Measurements from ENCODE around the gene TRPV4. TPM values are rescaled to one million over a fixed set of nuclear protein-coding genes. Genes with fewer than 3 reads are reported as not detected.

Gene TRPV4
- polyA plus RNA-seq, 1 experiment = 5.2 TPM

GRCh38 chr12:109830267-109830666 lies 2.9 kb downstream of the TRPV4 start:
- no peak for TF ChIP-seq CTCF (IDR thresholded peaks at IDR 0.05; ENCODE audit: low read depth, low read length)
- Histone ChIP-seq H3K9me3 (ENCODE audit: control insufficient read depth, insufficient read depth, low read length) (no peaks in the 10 kb centered on the region), H3K4me3 (ENCODE audit: low read depth, low read length) (no peak overlapping the region), H3K27ac (ENCODE audit: low read depth, low read length) (no peak overlapping the region), H3K27me3 (ENCODE audit: control insufficient read depth, insufficient read depth, low read length) (no peaks in the 10 kb centered on the region)
- POLR2A ChIA-PET = no interaction called here
- no peak for DNase-seq (ENCODE audit: low read depth, low spot score)
- CTCF ChIA-PET = interaction anchor here (0.5 to 4.2 kb wide), 3 partner anchors 15 to 25 kb away, joined by 3 to 27 read pairs (median 6); no protein-coding TSS in a partner anchor

GRCh38 chr12:109829667-109830066 lies 3.5 kb downstream of the TRPV4 start:
- ChIA-PET CTCF (interaction anchor here (1.9 to 4.2 kb wide), 2 partner anchors 15 to 24 kb away, joined by 12 to 27 read pairs; no protein-coding TSS in a partner anchor), POLR2A (no interaction called here)
- no peak overlapping the region for H3K27ac ChIP-seq (ENCODE audit: low read depth, low read length)
- TF ChIP-seq CTCF (IDR thresholded peaks at IDR 0.05; ENCODE audit: low read depth, low read length) = no peak
- H3K9me3 ChIP-seq (ENCODE audit: control insufficient read depth, insufficient read depth, low read length) = no peaks in the 10 kb centered on the region
- no peaks in the 10 kb centered on the region for H3K27me3 ChIP-seq (ENCODE audit: control insufficient read depth, insufficient read depth, low read length)
- H3K4me3 ChIP-seq (ENCODE audit: low read depth, low read length) = no peak overlapping the region
- no peak for DNase-seq (ENCODE audit: low read depth, low spot score)

GRCh38 chr12:109828754-109829511 lies 4.3 kb downstream of the TRPV4 start:
- H3K27ac ChIP-seq (ENCODE audit: low read depth, low read length) = no peak overlapping the region
- H3K27me3 ChIP-seq (ENCODE audit: control insufficient read depth, insufficient read depth, low read length) = no peaks in the 10 kb centered on the region
- CTCF ChIA-PET = interaction anchor here (1.9 to 4.2 kb wide), 2 partner anchors 16 to 23 kb away, joined by 12 to 27 read pairs; no protein-coding TSS in a partner anchor
- no peak for DNase-seq (ENCODE audit: low read depth, low spot score)
- POLR2A ChIA-PET = no interaction called here
- H3K9me3 ChIP-seq (ENCODE audit: control insufficient read depth, insufficient read depth, low read length) = no peaks in the 10 kb centered on the region
- no peak for TF ChIP-seq CTCF (IDR thresholded peaks at IDR 0.05; ENCODE audit: low read depth, low read length)
- no peak overlapping the region for H3K4me3 ChIP-seq (ENCODE audit: low read depth, low read length)

- Histone ChIP-seq H3K27me3 (ENCODE audit: control insufficient read depth, insufficient read depth, low read length) (no peaks in the 10 kb centered on the region), H3K9me3 (ENCODE audit: control insufficient read depth, insufficient read depth, low read length) (no peaks in the 10 kb centered on the region; the same call in 1 of the 2 replicates), H3K27ac (ENCODE audit: low read depth, low read length) (no peak overlapping the region), H3K4me3 (ENCODE audit: low read depth, low read length) (no peak overlapping the region)
- no peak for TF ChIP-seq CTCF (IDR thresholded peaks at IDR 0.05; ENCODE audit: low read depth, low read length)
- POLR2A ChIA-PET = no interaction called here
- CTCF ChIA-PET = interaction anchor here (1.9 to 4.2 kb wide), 2 partner anchors 17 to 22 kb away, joined by 12 to 27 read pairs; no protein-coding TSS in a partner anchor
- no peak for DNase-seq (ENCODE audit: low read depth, low spot score)
Observed at GRCh38 chr12:109827566-109828550, 5.3 kb downstream of the TRPV4 start.

Measured in AG04450 (cell line).